GM20431 (cell line): Measurements from ENCODE around the gene DNM2.
"Not testable (repeated sequence)": the region's sequence is repeated elsewhere in the genome, so short reads cannot be mapped to it uniquely, and the experiment has no call there.

ENCODE experiments used
- in situ Hi-C: fragments of 300-500 bp; cut with MseI, MboI; formaldehyde crosslinking; loops from one replicate; pipeline ENCODE4 v1.15.0; 2020; ENCODE audit warnings: low sequenced_read_pairs; ENCODE audit not compliant: unreplicated experiment

The DNM2 gene

DNA sequence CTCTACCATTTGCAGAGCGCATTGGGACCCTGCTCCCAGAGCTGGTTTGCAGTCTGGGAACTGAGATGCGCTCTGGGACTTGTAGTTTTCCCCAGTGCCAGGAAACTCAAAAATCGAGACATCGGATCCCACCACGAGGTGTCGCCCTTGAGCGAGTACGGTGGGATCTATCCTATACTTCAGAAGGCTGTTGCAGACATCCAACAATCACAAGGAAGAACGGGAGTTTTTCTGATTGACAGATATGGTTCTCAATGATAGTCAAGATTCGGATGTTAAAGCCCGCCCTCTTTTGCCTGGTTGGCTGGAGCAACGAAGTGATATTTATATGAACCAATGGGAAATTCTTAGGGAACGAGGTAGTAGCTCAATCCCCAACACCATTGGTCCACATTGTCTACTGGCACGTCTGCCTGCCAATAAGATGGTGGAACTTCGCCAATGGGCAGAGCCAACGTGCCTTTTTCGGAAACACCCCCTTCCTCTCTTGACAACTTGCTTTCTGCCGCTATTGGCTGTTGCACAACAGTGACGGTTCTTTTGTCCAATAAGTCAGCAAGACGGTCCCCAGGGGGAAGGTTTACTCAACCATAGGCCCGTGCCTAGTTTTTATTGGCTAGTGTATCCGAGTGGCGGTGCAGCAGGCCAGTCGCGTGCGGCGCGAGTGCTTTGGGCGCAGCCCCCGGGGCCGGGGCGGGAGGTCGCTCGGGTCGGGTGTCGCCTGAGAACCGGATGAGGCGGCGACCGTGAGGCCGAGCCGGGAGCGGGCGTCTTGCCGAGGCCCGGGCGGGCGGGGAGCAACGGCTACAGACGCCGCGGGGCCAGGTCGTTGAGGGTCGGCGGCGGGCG is at the start of gene DNM2:
TSS of gene DNM2 (plus strand) at position 724 of the 849 bp plus-strand sequence. CDS start 164 bp downstream, outside the sequence.
- in situ Hi-C loops, result loop anchor here (25.0 kb wide), 1 partner anchor 145 kb away; the partner anchor contains the start of gene CARM1

DNA sequence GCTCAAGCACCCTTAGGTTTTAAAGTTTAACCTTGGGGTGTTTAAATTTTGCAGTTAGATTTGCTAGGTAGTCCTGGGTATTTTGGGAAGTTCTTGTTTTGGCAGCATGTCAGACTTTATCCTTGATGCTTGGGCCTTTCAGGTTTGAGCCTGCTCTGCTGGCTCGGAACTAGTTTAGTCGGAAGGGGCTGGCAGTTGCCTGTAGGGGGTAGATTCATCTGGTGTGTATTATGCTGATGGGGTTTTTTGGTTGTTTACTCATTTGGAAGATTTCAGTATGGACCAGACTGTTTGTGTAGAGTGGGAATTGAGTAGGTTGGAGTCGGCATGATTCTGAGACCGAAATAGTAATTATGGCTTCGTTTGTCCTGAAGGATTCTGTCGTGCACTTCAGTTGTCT is 48.6 kb upstream of the DNM2 start:
- in situ Hi-C loops, result no loop called here

DNA sequence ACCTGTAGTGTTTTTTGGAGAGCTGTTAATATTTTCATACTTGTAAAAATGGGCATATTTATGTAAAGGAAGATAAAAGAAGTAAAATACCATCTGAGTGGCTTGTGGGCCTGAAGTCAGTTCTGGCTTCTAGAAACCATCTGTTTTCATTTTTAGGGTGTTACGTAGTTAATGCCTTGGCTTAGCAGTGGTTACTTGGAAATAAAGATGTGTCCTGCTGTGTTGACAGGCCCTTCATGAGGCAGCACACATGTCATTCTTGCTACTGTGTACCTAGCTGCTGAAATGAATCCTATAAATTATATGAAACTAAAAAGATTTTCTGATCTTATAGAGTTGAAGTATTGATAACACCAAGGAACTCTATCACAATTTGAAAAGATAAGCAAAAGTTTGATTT is 47.7 kb upstream of the DNM2 start:
- in situ Hi-C loops, result no loop called here

- in situ Hi-C loops, result no loop called here
Observed at GRCh38 chr19:10670876-10671804, 46.7 kb upstream of the DNM2 start.

- in situ Hi-C loops, result not testable (repeated sequence)
Observed at GRCh38 chr19:10671922-10672321, 46.0 kb upstream of the DNM2 start.

DNA sequence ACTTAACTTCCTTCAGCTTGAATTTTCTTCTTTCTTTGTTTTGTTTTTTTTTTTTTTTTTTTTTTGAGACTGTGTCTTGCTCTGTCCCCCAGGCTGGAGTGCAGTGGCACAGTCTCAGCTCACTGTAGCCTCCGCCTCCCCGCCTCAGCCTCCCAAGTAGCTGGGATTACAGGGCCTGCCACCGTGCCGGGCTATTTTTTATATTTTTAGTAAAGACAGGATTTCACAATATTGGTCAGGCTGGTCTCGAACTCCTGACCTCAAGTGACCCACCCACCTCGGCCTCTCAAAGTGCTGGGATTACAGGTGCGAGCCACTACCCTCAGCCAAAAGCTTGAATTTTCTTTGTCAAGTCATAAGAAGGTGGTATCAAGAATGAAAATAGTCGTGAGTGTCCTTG is 42.7 kb upstream of the DNM2 start:
- in situ Hi-C loops, result not testable (repeated sequence)

GRCh38 chr19:10677751-10678150 is 40.1 kb upstream of the DNM2 start:
- in situ Hi-C loops, result no loop called here

DNA sequence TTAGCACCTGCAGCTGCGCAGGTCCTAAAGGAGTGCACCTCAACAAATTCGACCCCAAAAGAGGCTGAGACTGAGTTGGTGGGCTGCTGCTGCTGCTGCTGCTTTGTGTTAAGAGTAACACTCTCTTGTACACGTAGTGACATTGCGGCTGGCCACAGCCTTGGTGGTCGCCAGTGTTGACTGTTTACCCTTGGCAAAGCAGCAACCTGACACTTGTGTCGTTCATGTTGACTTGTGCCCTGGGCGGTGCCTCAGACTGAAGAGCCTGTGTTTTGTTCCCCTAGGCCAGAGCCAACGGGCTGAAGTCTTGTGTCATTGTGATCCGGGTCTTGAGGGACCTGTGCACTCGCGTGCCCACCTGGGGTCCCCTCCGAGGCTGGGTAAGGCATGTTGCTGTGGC is 39.1 kb upstream of the DNM2 start:
- in situ Hi-C loops, result no loop called here

- in situ Hi-C loops, result no loop called here
Observed at GRCh38 chr19:10679743-10680142, 38.1 kb upstream of the DNM2 start.

GRCh38 chr19:10680545-10681135 is 37.2 kb upstream of the DNM2 start:
- in situ Hi-C loops, result no loop called here

DNA sequence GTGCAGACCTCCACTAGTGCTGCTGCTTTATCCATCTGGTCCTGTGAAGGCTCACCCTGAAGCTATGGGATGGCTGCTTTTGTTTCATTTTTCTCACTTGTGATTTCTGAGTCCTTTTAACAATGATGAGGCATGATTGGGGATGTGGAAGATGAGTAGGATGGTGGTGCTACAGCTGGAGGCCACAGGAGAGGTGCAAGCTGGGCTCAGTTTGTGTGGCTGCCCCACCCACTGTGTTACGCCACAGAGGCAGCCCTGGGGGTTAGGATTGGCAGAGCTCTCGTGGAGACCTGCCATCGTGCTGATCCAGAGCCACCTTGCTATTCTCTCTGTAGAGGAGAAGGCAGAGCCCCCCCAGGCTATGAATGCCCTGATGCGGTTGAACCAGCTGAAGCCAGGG is 36.2 kb upstream of the DNM2 start:
- in situ Hi-C loops, result no loop called here

DNA sequence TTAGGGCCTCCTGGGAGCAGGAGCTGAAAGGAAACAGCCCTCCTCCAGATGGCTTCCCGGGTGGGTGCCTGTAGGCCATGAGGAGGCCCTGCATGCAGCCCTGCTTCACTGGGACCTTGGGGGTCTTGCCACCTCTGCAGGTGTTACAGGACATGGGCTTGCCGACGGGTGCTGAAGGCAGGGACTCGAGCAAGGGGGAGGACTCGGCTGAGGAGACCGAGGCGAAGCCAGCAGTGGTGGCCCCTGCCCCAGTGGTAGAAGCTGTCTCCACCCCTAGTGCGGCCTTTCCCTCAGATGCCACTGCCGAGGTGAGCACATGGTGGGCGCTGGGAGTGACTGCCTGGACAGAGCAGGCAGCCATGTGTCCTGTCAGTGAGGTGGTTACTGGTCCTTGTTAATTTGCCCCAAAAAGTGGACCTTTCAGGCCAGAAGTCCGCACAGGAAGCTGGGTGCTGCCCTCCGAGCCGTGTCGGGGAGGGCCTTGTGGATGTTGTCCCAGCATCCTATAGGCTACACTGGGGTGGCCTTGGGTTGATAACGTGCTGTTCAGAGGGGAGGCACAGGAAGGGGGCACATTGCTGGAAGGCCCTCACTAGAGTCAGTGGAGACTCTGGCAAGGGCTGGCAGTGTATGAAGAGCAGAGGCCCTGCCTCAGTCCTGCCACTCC is 35.3 kb upstream of the DNM2 start:
- in situ Hi-C loops, result no loop called here

DNA sequence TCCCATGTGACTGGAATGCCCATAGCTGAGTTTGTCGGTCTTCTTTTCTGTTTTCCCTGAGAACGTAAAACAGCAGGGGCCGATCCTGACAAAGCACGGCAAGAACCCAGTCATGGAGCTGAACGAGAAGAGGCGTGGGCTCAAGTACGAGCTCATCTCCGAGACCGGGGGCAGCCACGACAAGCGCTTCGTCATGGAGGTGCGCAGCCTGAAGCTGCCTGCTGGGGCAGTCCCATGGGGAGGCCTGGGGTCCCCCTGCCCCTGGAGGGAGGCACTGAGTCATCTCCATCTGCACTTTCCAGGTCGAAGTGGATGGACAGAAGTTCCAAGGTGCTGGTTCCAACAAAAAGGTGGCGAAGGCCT is 34.8 kb upstream of the DNM2 start:
- in situ Hi-C loops, result no loop called here

GRCh38 chr19:10683582-10683981 is 34.3 kb upstream of the DNM2 start:
- in situ Hi-C loops, result no loop called here

DNA sequence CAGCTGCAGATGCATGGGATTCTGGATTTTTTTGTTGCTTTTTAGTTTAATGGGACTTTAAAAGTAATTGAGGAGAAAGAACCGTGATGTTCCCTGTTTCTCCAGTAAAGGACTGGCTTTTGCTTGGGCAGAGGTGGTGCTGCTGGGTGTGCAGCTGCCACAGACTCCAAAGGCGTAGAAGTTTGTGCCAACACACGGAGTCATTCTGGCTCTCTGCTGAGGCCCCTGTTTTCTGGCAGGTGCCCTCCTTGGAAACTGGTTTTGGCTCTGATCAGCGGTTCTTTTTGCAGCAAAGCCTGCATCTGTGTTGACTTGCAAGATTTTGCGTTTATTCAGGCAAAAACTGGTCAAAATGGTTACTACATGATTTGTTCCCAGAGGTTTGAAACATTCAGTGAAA is 32.7 kb upstream of the DNM2 start:
- in situ Hi-C loops, result no loop called here

DNA sequence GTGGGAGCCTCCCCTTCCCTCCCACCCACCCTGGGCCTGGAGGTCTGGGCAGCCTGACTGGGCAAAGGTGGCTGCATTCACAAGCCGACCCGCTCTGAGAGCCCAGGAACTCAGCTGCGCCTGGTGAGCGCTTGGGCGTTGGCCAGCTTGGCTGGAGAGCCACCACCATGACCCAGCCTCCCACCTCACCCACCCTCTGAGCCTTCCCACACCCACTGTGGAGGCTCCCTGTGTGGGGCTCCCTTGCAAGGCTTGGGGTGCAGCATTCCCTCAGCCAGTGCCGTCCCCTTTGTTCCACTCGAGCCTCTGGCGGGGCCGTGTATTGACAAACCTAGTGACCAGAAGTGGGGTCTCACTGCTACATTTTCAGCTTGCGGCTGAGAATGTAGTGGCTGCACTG is 31.7 kb upstream of the DNM2 start:
- in situ Hi-C loops, result no loop called here

DNA sequence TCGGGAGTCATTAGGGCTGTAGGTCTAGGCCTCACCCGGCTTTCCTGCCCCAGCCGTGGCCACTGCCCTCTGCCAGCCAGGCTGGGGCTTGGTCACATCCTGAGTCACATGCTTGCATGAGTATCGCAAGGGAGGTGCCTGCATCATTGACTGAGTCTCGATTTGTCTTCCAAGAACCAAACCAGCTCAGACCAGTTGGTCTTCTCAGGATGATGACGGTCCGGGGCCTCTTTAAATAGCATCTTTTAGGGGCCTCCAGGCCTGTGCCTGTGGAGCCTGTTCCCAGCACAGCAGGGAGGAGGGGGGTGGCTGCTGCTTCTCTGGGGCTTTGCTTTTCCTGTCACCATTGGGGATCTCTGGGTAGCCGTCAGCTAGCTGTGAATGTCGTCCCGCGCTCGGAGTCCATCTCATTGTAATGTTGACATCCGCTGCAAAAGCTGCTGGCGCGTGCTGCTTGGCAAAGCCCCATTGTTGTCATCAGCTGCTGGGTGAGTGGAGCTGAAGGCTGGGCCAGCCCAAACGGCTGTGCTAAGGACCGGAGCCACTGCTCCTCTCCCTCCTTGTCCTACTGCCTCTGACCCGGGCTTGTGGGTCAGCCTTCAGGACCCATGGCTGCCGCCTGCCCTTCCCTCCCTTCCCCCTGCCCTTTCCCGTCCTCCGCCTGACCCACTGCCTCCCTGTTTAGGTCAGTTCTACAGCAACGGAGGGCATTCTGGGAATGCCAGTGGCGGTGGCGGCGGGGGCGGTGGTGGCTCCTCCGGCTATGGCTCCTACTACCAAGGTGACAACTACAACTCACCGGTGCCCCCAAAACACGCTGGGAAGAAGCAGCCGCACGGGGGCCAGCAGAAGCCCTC is 31.0 kb upstream of the DNM2 start:
- in situ Hi-C loops, result no loop called here

- in situ Hi-C loops, result no loop called here
Observed at GRCh38 chr19:10687518-10688288, 30.2 kb upstream of the DNM2 start.
